GM18870 (cell line): ENCODE results near the gene TMCC1.
"Not testable (repeated sequence)": the region's sequence is repeated elsewhere in the genome, so short reads cannot be mapped to it uniquely, and the experiment has no call there.

Experiments
- ATAC-seq: cut with Tn5 transposase; IDR thresholded peaks from one replicate; pipeline ENCODE4 v1.9.1; 2021; ENCODE audit warnings: moderate library complexity; ENCODE audit not compliant: unreplicated experiment

TMCC1 gene

DNA sequence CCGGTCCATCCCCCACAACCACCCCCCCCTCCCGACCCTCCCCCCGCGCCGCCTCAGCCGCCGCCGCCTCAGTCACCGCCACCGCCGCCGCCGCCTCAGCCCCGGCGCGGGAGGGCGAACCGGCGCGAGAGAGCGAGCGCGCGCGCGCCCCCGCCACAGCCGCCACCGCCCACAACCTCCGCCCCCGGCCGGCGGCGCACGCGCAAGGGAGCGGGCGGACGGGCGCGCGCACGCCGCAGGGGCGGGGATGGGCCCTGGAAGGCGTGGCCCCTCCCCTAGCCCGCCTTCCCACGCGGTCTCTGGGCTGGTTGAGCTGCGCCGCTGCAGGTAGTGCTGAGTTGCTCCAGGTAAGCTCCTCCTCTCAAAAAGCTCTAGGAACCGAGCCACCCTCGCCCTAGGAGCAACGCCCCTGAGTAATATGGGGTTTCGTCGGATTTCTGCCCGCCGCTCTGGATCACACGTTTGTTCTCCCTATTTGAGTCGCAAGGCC, at the start of gene TMCC1:
Gene TMCC1 (minus strand): TSS at position 131 of the 490 bp plus-strand sequence.
- peak; percentile 62 for ATAC-seq

DNA sequence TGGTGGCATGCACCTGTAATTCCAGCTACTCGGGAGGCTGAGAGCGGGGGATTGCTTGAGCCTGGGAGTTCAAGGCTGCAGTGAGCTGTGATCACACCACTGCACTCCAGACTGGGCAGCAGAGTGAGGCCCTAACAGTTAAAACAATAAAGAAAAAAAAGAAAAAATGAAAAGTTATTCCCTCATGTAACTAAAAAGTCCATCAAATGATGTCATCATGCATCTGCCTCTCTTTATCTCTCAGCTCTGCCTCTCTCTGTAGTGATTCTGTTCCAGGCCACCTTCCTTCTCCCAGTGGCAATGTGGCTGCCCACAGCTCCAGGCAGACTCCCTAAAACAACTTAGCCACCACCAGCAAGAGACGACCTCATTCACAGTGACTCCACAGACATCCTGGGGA, 49.5 kb upstream of the TMCC1 start:
- no peak for ATAC-seq

DNA sequence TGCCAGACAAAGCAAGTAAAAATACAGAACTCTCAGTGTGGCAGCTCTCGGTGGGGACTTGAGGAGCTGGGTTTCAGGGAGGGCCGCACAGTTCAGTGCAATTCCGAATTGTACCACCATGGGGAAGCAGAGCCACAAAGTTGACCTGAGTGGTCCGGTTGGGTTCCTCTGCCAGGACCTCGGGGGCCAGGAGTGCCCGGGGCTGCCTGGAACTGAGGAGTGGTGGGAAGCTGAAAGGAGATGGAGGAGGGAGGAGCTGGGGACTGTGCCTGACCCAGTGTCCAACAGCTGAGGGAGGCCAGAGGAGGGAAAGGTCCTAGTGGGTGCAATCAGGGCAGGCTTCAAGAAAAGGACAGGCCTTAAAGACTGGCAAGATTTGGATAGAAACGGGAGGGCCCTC, 48.8 kb upstream of the TMCC1 start:
- no peak for ATAC-seq

DNA sequence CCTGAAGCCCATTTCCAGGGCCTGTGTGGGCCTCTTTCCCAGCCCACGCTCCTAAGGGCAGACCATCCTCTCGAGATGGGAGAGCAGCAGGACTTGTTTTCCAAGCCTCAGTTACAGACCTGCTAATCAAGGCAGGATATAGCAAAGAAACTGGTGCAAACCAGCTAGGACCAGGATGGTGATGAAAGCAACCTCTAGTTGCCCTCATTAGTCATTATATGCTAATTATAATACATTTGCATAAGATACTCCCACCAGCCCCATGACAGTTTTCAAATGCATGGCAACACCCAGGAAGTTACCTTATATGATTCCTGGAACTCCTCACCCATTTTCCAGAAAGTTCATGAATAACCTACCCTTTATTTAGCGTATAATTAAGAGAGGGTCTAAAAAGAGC, 46.6 kb upstream of the TMCC1 start:
- ATAC-seq, result no peak

DNA sequence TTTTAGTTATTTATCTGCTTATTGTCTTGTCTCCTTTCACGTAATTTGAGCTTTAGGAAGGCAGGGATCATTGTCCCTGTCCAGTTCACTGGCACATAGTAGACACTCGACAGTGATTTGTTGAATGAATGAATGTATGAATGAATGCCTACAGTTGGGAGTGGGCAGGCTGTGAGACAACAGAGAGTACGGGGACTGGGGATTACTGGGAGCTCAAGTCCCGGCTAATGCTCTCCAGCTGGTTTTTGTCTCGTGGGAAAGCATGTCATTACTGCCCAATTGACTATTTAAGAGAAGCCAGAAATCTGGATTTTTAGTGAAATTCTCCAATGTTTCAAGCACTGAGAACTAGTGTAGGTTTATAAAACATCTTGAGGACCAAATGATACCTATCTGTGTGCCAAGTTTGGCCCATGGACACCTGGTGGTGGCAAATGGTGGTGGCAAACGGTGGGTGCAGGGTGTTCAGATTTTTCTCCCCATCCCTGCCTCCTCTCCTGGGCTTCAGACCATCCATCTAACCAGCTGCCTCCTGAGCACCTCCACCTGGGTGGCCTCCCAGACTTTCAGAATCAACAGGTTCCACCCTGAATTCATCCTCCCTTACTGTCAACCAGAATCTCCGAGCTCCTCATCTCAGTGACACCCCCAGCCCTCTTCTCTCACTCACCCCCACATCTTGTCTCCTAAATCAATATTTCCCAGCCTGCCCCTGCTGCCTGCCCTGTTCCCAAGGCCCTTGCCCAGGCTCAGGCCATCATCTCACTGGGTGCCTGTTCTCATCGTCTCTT, 44.8 kb upstream of the TMCC1 start:
- ATAC-seq, result no peak

DNA sequence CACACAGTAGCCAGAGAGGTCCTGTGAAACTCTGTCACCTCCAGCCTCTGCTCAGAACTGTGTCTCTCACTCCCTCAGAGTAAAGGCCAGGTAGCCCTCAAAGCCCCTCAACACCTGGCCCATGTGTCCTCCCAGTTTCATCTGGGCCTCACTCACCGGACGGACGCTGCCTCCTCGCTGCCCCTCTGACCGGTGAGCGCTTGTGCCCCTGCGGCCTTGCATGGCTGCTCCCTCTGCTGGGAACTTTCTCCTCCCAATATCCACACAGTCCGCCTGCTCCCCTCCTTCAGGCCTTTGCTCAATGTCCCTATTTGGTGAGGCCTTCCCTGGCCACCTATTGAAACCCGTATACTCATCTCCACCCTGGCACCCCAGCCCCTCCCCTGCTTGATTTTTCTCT, 44.2 kb upstream of the TMCC1 start:
- no peak for ATAC-seq

DNA sequence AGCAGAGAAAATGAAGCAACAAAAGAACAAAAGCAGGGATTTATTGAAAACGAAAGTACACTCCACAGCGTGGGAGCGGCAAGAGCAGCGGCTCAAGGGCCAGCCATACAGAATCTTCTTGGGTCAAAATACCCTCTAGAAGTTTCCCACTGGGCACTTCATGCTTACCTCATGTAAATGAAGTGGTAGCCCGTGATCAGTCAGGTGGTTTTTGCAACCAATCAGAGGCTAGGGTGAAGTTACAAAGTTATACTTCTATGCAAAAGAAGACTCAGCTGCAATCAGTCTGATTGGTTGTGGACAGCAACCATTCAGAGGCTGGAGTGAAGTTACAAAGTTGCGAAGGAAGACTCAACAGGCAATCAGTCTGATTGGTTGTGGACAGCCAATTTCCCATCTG, 43.2 kb upstream of the TMCC1 start:
- ATAC-seq, result no peak

DNA sequence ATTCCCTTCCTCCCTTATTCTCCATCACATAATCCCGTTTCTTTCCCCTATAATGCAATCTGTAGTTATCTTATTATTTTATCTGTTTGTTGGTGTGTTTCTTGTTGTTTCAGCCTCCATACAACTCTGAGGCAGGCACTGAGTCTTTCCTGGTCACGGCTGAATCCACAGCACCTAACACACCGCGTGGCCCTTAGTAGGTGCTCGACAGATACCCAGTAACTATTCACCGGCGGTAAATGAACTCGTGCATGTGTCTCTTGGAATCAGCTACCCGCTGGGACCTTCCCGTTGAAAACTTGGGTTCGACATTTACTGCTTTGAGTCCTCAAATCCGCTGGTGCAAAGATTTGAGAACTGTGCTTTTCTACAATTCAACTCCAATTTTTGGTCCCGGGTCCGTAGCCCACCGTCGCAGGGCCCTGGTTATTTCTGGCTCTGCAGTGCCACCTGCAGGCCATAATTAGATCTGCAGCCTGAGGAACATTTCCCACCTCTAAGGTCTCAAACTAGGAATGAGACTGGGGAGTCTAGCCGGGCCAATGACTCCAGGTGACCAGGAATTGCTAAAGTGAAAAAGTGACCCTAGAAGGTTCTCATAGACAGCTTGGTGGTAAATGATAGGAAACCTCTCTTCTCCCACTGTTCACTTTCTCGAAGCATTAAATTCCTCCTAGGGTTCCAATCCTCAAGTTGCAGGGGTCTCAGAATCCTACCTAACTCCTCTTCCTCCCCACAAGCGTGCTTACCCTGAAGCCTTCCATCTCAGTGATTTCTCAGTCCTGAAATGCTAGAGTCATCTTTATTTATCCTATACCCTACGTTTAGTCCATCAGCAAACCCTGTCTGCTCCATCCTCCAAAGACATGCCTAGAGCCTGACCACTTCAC, 41.0 kb upstream of the TMCC1 start:
- no peak for ATAC-seq

DNA sequence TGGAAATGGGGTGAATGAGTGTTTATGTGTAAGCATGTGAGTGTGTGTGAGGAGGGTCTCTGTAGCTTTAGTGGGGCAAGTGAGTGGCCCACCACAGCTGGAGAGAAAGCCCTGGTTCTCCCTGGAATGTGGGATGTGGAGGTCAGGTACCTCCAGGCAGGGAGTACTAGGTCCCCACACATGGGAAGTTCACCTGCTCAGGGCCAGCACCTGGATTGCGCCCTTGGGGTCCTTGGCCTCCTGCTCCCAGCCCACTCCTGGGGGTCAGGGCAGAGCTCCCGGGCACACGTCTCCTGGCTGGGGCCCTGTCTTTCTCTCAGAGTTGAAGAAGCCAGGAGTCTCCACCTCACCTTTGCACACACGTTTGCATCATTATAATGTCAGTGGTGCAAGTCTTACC, 40.0 kb upstream of the TMCC1 start:
- no peak for ATAC-seq

DNA sequence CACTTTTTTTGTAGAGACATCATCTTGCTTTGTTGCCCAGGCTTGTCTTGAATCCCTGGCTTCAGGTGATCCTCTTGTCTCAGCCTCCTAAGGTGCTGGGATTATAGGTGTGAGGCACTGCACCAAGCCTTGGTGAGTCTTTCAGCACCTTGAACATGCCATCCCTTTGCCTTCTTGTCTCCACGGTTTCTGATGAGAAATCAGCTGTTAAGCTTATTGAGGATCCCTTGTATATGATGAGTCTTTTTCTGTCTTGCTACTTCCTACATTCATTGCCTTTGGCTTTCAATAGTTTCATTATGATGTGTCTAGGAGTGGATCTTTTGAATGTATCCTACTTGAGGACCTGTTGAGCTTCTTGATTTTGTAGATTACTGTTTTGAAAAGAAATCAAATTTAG, 35.9 kb upstream of the TMCC1 start:
- no peak for ATAC-seq

DNA sequence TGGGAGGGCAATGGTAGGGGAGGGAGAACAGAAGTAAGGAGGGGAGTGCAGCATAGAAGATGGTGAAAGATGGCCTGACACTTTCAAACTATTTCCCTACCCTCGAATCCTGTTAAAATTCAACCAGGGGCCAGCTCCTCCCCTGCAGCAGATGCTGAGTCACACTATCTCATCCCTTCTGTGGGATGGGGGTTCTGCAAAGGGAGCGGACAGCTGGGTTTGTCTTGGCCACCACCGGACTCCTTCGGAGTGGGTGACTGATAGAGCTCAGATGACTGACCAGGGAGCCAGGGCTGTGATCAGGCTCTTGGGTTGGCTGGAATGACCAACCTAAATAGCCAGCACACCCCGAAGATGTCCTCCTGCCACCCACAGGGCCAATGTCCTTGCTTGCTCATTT, 33.6 kb upstream of the TMCC1 start:
- ATAC-seq, result no peak

DNA sequence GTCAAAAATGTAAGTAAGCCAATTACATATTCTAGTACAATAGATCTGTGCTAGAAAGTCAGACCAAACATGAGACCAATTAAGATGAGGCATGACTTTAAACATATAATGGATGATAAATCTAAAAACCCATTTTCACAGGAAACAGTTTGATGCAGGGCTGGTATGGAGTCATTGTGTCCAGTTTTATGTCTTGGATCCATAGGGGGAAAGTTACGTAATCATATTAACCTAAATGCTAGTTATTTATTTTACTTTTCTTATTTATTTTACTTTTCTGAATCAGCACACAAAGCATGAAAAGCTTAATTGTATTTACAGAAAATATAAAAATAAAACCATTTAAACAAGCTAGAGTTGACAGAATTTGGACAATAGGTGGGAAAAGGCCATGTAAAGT, 26.3 kb upstream of the TMCC1 start:
- no peak for ATAC-seq

DNA sequence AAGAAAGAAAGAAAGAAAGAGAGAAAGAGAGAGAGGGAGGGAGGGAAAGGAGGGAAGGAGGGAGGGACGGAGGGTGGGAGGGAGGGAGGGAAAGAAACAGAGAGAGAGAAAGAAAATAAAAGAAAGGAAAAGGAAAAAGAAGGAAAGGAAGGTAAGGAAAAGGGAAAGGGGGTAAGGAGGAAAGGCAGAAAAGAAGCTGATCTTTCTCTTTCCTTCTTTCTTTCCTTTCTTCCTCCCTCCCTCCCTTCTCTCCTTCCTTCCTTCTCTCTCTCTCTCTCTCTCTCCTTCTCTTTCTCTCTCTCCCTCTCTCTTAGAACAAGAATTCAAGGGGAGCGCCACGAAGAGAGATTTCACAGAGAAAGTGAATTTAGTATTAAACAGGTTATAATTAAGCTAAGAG, 25.8 kb upstream of the TMCC1 start:
- ATAC-seq, result no peak

DNA sequence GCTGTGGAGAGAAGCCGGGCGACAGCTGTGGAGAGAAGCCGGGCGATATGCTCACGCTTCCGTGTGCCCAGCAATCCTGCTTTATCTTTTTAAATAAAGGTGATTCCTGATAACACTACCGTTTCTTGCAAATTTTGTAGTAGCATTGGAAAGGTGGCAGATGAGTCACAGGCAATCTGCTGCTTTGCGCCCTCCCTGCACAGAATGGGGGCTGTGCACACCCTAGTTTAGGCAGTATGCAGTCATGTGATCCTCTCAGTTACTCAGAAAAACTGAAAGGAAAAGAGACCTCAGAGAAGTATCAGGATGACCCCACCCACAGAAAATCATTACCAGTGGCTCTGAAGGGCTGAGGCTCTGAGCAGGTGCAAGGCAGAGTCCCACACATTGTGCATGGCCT, 24.9 kb upstream of the TMCC1 start:
- ATAC-seq, result no peak

DNA sequence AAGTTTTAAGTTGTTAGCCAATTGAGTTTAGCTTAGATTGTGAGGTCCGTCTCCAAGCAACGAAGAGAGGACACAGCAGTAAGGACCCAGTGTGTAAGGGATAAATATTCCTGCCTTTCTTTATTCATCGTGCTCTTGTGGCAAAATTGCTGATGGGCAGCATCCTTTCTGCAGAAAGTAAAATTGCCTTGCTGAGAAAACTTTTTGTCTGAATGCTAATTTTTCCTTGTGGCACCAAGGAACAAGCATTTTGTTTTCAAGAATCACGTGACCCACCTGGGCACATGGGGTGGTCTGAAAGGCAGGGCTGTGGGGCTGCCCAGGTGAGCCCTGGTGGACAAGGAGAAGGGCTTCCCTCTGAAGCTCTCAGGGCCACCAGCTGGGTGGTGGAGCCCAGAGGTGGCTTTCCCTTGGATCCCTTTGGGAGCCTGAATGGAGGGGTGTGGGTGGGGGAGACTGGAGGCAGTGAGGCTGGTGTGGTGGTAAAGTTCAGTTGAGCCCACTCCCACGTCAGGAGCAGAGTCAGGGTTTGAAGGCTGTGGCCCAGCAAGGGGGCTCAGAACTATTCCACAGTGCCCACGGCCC, 24.0 kb upstream of the TMCC1 start:
- no peak for ATAC-seq

DNA sequence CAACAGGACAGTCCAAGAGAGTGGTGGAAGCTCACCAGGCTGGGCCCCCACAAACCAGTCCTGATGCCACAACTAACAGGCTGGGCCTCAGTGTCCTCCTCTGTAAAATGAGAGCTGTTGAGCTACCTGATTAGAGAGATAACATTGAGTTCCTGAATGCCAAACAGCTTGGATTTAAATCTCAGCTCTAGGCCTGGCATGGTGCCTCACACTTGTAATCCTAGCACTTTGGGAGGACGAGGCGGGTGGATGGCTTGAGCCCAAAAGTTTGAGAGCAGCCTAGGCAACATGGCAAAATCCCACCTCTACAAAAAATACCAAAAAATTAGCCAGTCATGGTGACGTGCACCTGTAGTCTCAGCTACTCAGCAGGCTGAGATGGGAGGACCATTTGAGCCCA, 20.1 kb upstream of the TMCC1 start:
- ATAC-seq, result no peak

DNA sequence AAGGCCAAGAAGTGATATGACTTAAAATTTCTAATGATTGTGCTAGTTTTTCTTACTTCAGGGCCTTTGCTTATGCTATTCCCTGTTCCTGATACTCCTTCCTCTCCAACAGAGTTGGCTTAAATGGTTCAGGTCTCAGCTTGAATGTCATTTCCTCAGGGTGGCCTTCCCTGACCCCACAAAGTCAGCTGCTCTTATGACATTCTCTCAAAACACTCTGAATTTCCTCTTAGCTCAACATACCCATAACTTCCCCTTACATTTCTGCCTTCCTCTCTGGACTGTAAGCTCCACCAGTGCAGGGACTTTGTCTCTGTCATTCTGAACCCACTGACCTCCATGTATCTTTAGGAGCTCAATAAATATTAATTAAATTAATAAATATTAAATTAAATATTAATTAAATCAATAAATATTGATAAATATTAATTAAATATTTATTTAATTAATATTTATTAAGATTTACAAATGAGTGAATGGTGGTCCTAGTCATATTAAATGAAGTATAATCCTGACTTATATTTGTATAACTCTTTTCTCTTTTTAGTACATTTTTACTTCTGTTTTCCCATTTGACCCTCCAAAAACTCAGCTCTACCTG, 17.9 kb upstream of the TMCC1 start:
- ATAC-seq, result no peak

DNA sequence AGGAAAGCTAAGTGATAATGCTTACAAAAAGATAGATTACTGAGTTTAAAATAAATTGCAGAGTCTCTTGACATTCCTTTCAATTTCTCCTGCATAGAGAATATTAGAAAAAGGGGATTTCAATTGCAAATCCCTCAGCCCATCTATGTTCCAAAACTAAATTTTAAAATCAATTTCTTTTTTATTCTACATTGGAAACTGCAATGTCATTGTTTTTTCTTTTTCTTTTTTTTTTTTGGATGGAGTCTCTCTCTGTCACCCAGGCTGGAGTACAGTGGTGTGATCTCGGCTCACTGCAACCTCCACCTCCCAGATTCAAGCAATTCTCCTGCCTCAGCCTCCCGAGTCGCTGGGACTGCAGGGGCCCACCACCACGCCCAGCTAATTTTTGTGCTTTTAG, 15.7 kb upstream of the TMCC1 start:
- not testable (repeated sequence) for ATAC-seq

DNA sequence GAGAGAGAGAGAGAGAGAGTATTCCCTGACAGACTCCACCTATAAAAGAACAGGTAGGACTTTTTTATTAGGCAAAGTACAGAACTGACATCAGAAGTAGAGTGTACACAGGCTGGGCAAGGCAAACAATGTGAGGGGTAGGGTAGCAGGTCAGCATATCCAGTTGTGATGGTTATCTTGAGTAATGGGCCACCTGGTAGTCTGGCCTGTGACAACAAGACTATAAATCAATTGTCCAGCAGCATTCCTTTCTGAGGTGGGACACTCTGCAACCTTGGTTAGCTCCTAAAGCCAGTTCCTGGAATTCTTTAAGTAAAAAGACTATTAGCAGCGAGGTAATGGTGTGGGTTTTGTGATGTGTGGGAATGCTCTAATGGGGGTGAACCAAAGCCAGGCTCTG, 14.9 kb upstream of the TMCC1 start:
- no peak for ATAC-seq

DNA sequence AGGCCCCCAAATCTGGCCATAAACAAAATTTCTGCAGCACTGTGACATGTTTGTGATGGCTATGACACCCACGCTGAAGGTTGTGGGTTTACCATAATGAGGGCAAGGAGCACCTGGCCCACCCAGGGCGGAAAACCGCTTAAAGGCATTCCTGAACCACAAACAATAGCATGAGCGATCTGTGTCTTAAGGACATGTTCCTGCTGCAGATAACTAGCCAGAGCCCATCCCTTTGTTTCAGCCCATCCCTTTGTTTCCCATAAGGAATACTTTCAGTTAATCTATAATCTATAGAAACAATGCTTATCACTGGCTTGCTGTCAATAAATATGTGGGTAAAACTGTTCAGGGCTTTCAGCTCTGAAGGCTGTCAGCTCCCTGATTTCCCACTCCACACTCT, 7.8 kb upstream of the TMCC1 start:
- not testable (repeated sequence) for ATAC-seq

DNA sequence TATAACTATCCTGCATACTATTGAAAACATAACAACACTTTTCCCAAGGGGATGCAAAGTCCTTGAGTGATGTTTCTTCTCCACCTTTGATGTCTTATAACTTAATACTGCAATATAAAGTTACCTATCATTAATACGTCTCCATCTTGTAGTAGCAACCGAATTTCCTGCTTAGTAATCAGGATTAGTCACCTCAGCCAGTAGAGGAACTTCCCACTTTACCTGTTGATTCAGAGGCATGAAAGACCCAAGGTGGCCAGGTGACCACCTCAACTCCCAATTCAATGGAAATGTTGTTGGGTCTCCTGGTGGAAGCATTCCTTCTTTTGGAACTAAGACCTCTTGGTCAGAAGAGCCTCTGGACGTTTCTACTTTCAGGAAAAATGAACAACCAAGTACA, 3.5 kb upstream of the TMCC1 start:
- ATAC-seq, result no peak
